K562 (cell line): Measurements from ENCODE around the gene RSPH6A. TPM values are rescaled to one million over a fixed set of nuclear protein-coding genes. Genes with fewer than 3 reads are reported as not detected.
A peak's percentile ranks its signal among the peaks of the same experiment; 100 is the strongest.

Experiments
- DDX20 ChIP-seq: fragments of 450-650 bp; IDR thresholded peaks from 2 replicates; pipeline ENCODE4 v1.6.1; 2016; ENCODE audit warnings: missing genetic modification characterization, low read depth, mild to moderate bottlenecking, missing compliant biosample characterization, moderate library complexity
- LEF1 ChIP-seq: fragments of 450-650 bp; IDR thresholded peaks from 2 replicates; pipeline ENCODE4 v1.6.1; 2016; ENCODE audit warnings: mild to moderate bottlenecking
- MCM3 ChIP-seq: fragments of 450-650 bp; IDR thresholded peaks from 2 replicates; pipeline ENCODE4 v1.6.1; 2016
- NR2F6 ChIP-seq: fragments of 450-650 bp; formaldehyde crosslinking; IDR thresholded peaks from 2 replicates; pipeline ENCODE4 v1.4.0; 2020; ENCODE audit warnings: mild to moderate bottlenecking
- NR4A1 ChIP-seq, 2 experiments: fragments of 250-450 bp in 1 of 2; fragments of 450-650 bp in 1 of 2; sonication (Bioruptor Pico) in 1 of 2; IDR thresholded peaks; 2 replicates each; pipeline versions ENCODE4 v1.4.0 to v1.6.1; 2016 to 2020; ENCODE audit warnings: mild to moderate bottlenecking in 2 of 2, missing compliant biosample characterization in 1 of 2, missing genetic modification characterization in 1 of 2, moderate library complexity in 1 of 2
- SREBF2 ChIP-seq: sonication (generic); formaldehyde crosslinking; IDR thresholded peaks from 2 replicates; pipeline ENCODE4 v1.4.0; 2020; ENCODE audit warnings: mild to moderate bottlenecking, missing genetic modification reagents
- TRIM25 ChIP-seq: fragments of 450-650 bp; IDR thresholded peaks from 2 replicates; pipeline ENCODE4 v1.7.0; 2016; ENCODE audit warnings: borderline replicate concordance
- TRIM28 ChIP-seq: fragments of 450-650 bp; IDR thresholded peaks from 2 replicates; pipeline ENCODE4 v1.6.1; 2017
- ZNF561 ChIP-seq: fragments of 450-650 bp; formaldehyde crosslinking; conservative IDR thresholded peaks from 2 replicates; pipeline ENCODE4 v1.4.0; 2020; ENCODE audit warnings: mild to moderate bottlenecking, moderate library complexity
- ZNF76 ChIP-seq: fragments of 250-450 bp; sonication (Bioruptor Pico); IDR thresholded peaks from 2 replicates; pipeline ENCODE4 v1.4.0; 2020; ENCODE audit warnings: mild to moderate bottlenecking, moderate library complexity, borderline replicate concordance
- ZNF764 ChIP-seq: fragments of 250-450 bp; sonication (Bioruptor Pico); IDR thresholded peaks from 2 replicates; pipeline ENCODE4 v1.4.0; 2020; ENCODE audit warnings: low read depth, mild to moderate bottlenecking, moderate library complexity
- ZSCAN32 ChIP-seq: fragments of 450-650 bp; formaldehyde crosslinking; IDR thresholded peaks from 2 replicates; pipeline ENCODE4 v1.4.0; 2020; ENCODE audit warnings: mild to moderate bottlenecking, moderate library complexity
- polyA plus RNA-seq, 8 experiments: library from polyadenylated mRNA; depleted of rRNA in 4 of 8; stranded (reverse) in 5 of 8; unstranded in 3 of 8; fragments of >200 nt; fragmentation: Nextera tagmentation in 2 of 8; fragmentation: Illumina TruSeq in 1 of 8; extraction: Ambion mirVana in 2 of 8; extraction: Trizol in 1 of 8; gene quantifications; 2 replicates each; pipeline versions ENCODE4 v1.2.1 to v1.2.3, GENCODE V29; 2011 to 2014; ENCODE audit warnings: inconsistent platforms in 1 of 8, missing spikeins in 1 of 8
- total RNA-seq, 7 experiments: library from RNA; depleted of rRNA in 6 of 7; stranded (reverse); fragments of >200 nt in 6 of 7; fragmentation: Illumina TruSeq in 2 of 7; extraction: Trizol in 2 of 7; gene quantifications; 2 replicates each; pipeline versions ENCODE4 v1.2.1 to v1.2.3, GENCODE V29; 2011 to 2021; ENCODE audit warnings: low replicate concordance in 1 of 7
- TF ChIP-seq, protein P1 (sequence below), 2 experiments: IDR thresholded peaks in 1 of 2; conservative IDR thresholded peaks in 1 of 2; 2 replicates each; pipeline ENCODE4 v1.6.1; 2016; ENCODE audit warnings: low read depth in 2 of 2, mild to moderate bottlenecking in 1 of 2, missing compliant biosample characterization in 1 of 2, missing genetic modification characterization in 1 of 2, moderate library complexity in 1 of 2
- TF ChIP-seq, protein P2 (sequence below): sonication (generic); formaldehyde crosslinking; IDR thresholded peaks from 2 replicates; pipeline ENCODE4 v1.8.1; 2023; ENCODE audit warnings: missing genetic modification reagents, mild to moderate bottlenecking, borderline replicate concordance
- TF ChIP-seq, protein P3 (sequence below): fragments of 250-450 bp; sonication (Bioruptor Pico); IDR thresholded peaks from 2 replicates; pipeline ENCODE4 v1.5.0; 2020; ENCODE audit warnings: mild to moderate bottlenecking, borderline replicate concordance

The RSPH6A gene
- total and polyA plus RNA-seq, 9 of the 15 experiments (the other 6 are each of a cell fraction or from before 2014, with no cell fraction given): 0.03 to 0.15 (median 0.07) TPM; not detected in 5

DNA sequence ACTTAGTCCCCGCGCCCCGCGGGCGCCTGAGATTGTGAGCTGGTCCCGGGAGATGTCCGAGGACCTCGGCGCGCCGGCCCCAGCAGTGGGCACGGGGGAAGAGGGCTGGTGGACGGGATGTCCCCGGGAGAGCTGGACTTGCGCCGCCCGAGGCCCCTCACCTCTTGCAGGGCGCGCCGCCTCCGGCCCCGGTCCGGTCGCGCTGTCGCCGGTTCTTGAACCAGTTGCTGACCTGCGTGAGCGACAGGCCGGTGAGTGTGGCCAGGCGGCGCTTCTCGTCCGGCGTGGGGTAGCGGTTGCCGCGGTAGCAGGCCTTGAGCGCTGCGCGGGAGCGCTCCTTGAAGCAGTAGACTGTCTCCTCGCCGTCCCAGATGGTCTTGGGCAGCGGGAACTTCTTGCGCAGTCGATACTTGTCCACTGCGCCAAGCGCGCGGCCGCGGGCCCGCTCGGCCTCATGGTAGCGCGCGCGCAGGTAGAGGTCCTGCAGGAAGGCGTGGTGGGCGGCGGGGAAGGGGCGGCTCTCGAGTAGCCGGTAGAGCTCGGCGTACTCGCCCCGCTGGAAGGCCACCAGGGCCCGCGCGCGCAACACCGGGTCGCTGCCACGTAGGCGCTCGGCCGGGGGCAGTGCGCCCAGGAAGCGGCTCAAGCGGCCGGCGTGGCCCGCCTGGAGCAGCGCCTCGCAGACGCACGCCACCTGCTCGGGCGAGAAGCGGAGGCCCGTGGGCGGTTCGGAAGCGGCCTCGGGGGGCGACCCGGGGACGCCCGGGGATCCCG, 47.0 kb downstream of the RSPH6A start (continued):
- TF ChIP-seq, protein P1, sequence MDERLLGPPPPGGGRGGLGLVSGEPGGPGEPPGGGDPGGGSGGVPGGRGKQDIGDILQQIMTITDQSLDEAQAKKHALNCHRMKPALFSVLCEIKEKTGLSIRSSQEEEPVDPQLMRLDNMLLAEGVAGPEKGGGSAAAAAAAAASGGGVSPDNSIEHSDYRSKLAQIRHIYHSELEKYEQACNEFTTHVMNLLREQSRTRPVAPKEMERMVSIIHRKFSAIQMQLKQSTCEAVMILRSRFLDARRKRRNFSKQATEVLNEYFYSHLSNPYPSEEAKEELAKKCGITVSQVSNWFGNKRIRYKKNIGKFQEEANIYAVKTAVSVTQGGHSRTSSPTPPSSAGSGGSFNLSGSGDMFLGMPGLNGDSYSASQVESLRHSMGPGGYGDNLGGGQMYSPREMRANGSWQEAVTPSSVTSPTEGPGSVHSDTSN (CRISPR knock-in tag; IDR thresholded peaks at IDR 0.05; ENCODE audit: low read depth): peak; percentile 21; the same call in 1 of the 2 replicates
- TF ChIP-seq, protein P1 (tag; conservative IDR thresholded peaks at IDR 0.05; ENCODE audit: low read depth): no peak
- TF ChIP-seq LEF1 (no peak), TRIM25 (no peak), MCM3 (no peak), DDX20 (no peak), ZNF561 (CRISPR knock-in tag) (no peak), SREBF2 (CRISPR knock-in tag) (no peak), ZNF764 (CRISPR knock-in tag) (no peak), NR4A1 (CRISPR knock-in tag; IDR thresholded peaks at IDR 0.05) (no peak), NR4A1 (tag; IDR thresholded peaks at IDR 0.05) (no peak), TRIM28 (no peak), ZSCAN32 (no peak), NR2F6 (no peak), ZNF76 (CRISPR knock-in tag) (no peak)
- TF ChIP-seq, protein P2, sequence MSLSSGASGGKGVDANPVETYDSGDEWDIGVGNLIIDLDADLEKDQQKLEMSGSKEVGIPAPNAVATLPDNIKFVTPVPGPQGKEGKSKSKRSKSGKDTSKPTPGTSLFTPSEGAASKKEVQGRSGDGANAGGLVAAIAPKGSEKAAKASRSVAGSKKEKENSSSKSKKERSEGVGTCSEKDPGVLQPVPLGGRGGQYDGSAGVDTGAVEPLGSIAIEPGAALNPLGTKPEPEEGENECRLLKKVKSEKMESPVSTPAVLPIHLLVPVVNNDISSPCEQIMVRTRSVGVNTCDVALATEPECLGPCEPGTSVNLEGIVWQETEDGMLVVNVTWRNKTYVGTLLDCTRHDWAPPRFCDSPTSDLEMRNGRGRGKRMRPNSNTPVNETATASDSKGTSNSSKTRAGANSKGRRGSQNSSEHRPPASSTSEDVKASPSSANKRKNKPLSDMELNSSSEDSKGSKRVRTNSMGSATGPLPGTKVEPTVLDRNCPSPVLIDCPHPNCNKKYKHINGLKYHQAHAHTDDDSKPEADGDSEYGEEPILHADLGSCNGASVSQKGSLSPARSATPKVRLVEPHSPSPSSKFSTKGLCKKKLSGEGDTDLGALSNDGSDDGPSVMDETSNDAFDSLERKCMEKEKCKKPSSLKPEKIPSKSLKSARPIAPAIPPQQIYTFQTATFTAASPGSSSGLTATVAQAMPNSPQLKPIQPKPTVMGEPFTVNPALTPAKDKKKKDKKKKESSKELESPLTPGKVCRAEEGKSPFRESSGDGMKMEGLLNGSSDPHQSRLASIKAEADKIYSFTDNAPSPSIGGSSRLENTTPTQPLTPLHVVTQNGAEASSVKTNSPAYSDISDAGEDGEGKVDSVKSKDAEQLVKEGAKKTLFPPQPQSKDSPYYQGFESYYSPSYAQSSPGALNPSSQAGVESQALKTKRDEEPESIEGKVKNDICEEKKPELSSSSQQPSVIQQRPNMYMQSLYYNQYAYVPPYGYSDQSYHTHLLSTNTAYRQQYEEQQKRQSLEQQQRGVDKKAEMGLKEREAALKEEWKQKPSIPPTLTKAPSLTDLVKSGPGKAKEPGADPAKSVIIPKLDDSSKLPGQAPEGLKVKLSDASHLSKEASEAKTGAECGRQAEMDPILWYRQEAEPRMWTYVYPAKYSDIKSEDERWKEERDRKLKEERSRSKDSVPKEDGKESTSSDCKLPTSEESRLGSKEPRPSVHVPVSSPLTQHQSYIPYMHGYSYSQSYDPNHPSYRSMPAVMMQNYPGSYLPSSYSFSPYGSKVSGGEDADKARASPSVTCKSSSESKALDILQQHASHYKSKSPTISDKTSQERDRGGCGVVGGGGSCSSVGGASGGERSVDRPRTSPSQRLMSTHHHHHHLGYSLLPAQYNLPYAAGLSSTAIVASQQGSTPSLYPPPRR (CRISPR knock-in tag): no peak; the same call in 1 of the 2 replicates
- TF ChIP-seq, protein P3, sequence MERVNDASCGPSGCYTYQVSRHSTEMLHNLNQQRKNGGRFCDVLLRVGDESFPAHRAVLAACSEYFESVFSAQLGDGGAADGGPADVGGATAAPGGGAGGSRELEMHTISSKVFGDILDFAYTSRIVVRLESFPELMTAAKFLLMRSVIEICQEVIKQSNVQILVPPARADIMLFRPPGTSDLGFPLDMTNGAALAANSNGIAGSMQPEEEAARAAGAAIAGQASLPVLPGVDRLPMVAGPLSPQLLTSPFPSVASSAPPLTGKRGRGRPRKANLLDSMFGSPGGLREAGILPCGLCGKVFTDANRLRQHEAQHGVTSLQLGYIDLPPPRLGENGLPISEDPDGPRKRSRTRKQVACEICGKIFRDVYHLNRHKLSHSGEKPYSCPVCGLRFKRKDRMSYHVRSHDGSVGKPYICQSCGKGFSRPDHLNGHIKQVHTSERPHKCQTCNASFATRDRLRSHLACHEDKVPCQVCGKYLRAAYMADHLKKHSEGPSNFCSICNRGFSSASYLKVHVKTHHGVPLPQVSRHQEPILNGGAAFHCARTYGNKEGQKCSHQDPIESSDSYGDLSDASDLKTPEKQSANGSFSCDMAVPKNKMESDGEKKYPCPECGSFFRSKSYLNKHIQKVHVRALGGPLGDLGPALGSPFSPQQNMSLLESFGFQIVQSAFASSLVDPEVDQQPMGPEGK (CRISPR knock-in tag): no peak
